Esophagus mucosa (tissue), 1 donor: ENCODE measurements around the gene TNFRSF8. TPM values are rescaled to one million over a fixed set of nuclear protein-coding genes. Genes with fewer than 3 reads are reported as not detected.

Source experiments
- ATAC-seq: fragments of 200-7000 bp; cut with Tn5 transposase; one replicate; pipeline ENCODE4 v1.9.1; 2020
- total RNA-seq: library from RNA; stranded (reverse); gene quantifications from one replicate; pipeline ENCODE4 v1.2.4, GENCODE V29; 2023
- donor health status: DM: yes; HTN: yes; CAD: no.

The TNFRSF8 gene
- total RNA-seq, 1 donor from 2014 or later = 0.12 TPM

DNA sequence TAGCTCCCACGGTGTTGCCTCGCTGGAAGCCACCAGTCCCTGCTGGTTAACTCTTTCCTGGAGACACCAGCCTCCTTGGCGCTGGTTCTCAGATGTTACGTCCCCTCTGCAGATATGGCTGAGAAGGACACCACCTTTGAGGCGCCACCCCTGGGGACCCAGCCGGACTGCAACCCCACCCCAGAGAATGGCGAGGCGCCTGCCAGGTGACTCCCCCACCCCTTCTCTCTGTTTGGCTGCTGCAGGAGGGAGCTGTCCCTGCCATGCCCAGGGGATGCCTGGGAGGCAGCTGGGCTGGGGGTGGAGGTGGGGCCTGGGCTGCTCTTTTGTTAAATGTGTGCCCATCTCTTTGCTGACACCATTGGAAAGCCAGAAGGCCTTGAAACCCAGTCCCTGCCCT, 60.1 kb downstream of the TNFRSF8 start:
- ATAC-seq = no peak

GRCh38 chr1:12124693-12125421, 61.8 kb downstream of the TNFRSF8 start:
- ATAC-seq = peak; percentile 72

GRCh38 chr1:12125422-12126355, 62.6 kb downstream of the TNFRSF8 start:
- ATAC-seq = peak; percentile 25

GRCh38 chr1:12126781-12127180, 63.7 kb downstream of the TNFRSF8 start:
- no peak for ATAC-seq

DNA sequence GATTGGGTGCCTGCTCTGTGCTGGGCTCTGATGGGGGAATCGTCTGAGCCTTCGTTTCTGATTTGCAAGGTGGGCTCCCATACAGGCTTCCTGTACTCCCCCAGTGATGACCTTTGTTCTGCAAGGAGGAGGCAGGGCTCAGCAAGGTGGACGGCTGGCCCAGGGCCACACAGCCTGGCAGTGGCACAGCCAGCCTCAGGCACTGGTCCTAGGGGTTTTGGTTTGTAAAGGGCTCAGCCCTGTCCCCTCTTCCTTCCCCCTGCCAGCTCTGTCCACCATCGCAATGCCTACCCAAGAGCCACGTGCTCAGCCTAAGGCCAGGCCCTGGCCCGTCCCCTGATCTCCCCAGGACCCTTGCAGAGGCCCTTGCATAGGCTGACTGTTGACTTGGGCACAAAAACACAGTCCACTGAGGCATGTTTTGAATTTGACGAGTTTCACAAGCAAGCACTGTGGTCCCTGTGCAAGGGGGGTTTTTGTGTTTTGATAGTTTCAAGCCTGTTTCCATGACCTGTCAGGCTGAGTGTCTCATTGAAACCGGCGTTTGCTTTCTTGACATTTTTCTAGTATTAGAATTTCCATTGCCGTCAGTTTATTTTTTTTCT, 64.2 kb downstream of the TNFRSF8 start:
- ATAC-seq = no peak

DNA sequence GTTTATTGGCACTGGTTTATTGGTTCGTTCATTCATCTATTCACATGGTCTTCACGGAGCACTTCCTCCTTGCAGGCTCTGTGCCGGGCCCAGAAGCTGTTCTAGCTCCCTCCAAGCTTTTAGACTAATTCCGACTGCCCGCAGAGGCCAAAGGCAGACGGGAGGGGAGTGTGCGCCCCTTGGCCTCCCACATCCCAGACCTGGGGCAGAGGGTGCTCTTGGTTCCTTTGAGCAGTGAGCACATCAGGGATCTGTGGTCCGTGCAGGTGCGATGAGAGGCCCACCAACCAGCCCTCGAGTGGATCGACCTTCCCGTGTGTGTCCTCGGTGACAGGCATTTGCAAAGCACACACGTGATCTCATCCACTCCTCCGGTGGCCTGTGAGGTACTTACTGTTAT, 65.0 kb downstream of the TNFRSF8 start:
- ATAC-seq = no peak

GRCh38 chr1:12129624-12130023, 66.5 kb downstream of the TNFRSF8 start:
- no peak for ATAC-seq

- ATAC-seq = no peak
Observed at GRCh38 chr1:12130466-12131130, 67.5 kb downstream of the TNFRSF8 start.

DNA sequence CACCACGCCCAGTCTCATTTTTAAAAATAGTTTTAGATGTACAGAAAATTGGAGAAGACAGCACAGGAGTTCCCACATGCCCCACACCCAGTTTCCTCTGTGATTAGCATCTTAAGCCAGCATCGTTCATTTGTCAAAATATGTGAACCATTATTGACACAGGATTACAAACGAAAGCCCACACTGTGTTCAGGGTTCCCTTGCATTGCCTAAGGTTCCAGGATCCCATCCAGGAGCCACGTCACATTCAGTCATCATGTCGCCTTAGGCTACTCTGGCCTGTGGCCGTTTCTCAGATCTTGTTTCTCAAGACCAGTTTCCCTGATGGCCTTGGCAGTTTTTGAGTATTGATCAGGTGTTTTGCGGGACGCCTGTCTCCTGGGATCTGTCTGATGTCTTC, 69.0 kb downstream of the TNFRSF8 start:
- peak; percentile 87 for ATAC-seq

DNA sequence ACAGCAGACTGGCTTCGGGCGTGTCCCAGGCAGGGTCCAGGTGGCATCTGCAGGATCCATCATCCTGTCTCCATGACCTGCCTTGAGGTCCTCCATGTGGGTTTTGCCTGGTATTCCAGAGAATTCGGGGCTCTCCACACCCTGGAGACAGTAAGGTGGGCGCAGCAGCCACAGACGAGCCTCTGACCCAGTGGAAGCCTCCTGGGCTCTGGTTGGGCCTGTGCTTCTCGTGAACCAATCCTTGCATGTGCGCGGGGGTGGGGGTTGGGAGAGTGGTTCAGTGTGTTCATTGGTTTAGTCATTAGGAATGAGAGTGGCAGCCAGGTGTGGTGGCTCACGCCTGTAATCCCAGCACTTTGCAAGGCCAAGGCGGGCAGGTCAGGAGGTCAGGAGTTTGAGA, 71.6 kb downstream of the TNFRSF8 start:
- ATAC-seq = no peak

GRCh38 chr1:12135612-12136011, 72.5 kb downstream of the TNFRSF8 start:
- ATAC-seq = no peak

DNA sequence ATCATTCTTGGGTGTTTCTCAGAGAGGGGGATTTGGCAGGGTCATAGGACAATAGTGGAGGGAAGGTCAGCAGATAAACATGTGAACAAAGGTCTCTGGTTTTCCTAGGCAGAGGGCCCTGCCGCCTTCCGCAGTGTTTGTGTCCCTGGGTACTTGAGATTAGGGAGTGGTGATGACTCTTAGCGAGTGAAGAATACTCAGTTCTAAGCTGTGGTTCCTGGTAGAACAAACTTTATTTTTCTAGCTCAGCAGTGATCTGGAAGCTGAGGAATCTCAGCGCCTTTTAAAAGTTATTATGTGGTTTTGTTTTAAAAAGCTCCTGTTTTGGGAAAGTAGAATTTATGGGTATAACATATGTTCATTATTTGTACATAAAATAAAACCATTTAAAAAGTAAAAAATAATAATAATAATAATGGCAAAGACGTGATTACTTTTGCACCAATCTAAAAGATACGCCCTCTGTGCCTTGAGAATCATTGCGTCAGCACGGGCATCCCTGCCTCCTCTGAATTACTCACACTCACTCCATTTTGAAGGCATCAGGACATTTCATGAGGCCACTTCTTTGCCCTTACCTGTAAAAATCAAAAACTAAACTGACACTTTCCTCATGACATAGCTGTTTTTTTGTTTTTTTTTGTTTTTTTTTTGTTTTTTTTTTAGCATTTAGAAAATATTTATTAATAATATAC, 74.0 kb downstream of the TNFRSF8 start:
- no peak for ATAC-seq

- ATAC-seq = no peak
Observed at GRCh38 chr1:12138196-12139168, 75.4 kb downstream of the TNFRSF8 start.

DNA sequence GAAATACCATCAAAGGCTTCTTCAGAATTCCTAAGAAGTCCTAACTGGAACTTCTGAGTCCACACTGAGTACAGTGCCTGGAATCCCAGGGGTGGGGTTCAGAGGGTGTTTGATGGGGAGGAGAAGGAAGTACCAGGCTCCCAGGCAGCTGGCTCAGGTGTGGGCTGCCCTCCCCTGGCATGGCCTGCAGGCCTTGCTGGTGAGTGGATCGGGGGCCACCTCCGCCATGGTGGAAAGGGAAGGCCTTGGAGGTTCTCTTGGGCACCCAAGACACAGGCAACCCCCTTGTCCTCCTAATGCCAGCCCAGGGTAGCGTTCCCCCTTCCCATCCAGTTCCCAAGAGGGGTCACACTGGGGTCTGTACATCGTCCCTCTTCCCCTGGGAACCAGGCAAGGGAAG, 76.9 kb downstream of the TNFRSF8 start:
- no peak for ATAC-seq

- ATAC-seq = no peak
Observed at GRCh38 chr1:12140515-12141162, 77.5 kb downstream of the TNFRSF8 start.

- ATAC-seq = no peak
Observed at GRCh38 chr1:12141163-12141850, 78.2 kb downstream of the TNFRSF8 start.

GRCh38 chr1:12142141-12142823, 79.2 kb downstream of the TNFRSF8 start:
- no peak for ATAC-seq

DNA sequence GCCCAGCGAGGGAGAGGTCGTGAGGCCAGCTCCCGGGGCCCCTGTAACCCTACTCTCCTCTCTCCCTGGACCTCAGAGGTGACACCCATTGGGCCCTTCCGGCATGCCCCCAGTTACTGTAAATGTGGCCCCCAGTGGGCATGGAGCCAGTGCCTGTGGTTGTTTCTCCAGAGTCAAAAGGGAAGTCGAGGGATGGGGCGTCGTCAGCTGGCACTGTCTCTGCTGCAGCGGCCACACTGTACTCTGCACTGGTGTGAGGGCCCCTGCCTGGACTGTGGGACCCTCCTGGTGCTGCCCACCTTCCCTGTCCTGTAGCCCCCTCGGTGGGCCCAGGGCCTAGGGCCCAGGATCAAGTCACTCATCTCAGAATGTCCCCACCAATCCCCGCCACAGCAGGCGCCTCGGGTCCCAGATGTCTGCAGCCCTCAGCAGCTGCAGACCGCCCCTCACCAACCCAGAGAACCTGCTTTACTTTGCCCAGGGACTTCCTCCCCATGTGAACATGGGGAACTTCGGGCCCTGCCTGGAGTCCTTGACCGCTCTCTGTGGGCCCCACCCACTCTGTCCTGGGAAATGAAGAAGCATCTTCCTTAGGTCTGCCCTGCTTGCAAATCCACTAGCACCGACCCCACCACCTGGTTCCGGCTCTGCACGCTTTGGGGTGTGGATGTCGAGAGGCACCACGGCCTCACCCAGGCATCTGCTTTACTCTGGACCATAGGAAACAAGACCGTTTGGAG, 80.0 kb downstream of the TNFRSF8 start:
- peak; percentile 7 for ATAC-seq
